ENCODE measurements around the gene SNAPC4.

DNA sequence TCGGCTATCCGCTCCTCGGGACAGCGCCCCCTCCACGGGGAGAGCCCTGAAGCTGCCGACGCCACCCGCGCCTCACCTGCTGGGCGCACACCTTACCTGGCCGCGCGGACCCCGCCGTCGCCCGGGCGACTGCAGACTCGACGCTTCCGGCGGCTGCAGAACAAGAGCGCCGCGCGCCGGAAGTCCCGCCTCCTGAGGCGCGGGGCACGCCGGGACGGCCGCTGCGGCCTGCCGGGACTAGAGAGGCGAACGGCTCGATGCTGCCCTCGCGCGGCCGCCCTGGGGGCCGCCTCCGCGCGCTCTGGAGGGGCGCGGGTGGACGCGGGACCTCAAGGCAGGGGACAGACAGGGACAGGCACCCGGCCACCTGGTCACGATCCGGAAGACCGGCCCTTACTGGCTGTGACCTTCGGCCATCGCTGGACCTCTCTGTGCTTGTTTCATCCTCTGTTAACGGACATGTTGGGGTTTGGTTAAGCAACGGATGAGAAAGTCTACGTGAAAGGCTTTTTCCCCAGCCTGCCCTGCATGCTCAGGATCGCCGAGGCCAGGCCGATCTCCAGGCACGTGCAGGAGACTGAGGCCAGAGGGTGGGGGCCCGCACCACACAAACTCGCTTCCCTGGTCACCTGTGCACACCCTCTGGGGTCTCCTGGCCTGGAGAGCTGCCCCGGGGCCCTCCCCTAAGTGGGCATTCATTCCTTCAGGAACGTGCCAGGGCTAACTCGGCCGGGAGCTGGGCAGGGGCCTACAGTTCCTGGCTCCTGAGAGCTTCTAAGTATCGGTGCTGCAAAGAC, at the start of gene SNAPC4:
- peak; percentile 49 to 95 (median 62) for TF ChIP-seq CTCF (IDR thresholded peaks at IDR 0.05)
- peak; percentile 12 to 32 for TF ChIP-seq POLR2A (IDR thresholded peaks at IDR 0.05)
- no peak for TF ChIP-seq EP300 (IDR thresholded peaks at IDR 0.05)
- TF ChIP-seq POLR2AphosphoS5 (IDR thresholded peaks at IDR 0.05) = peak in 3 of 4 donors; percentile 31 to 71 (median 71)

Measured in sigmoid colon (tissue), 4 donors.